ENCODE data around the gene ZFPM1. TPM values are rescaled to one million over a fixed set of nuclear protein-coding genes. Genes with fewer than 3 reads are reported as not detected.

Gene ZFPM1
- total RNA-seq, 2 donors from 2014 or later = 10.9 to 11.4 TPM

DNA sequence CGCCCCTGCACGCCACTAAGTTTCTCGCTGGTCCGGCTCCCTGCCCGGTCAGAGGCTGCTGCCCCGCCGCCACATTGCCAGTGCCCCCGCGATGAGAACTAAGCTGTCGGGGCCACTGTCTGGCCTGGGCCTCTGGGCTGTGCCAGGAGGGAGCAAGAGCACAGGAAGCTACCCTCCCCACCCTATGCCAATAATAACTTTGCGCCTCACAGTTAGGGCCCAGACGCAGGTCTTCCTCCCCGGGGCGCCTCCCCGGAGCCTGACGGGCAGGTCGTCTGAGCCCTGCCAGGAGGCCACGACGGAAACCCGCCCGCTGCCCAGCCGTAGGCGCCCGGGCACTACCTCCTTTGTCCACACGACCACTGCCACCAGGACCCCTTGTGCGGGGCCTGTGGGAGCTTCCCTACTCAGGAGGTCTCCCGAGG, 1.5 kb downstream of the ZFPM1 start:
- H3K27ac ChIP-seq = peak overlapping the region; percentile 62 to 87 (median 69)

DNA sequence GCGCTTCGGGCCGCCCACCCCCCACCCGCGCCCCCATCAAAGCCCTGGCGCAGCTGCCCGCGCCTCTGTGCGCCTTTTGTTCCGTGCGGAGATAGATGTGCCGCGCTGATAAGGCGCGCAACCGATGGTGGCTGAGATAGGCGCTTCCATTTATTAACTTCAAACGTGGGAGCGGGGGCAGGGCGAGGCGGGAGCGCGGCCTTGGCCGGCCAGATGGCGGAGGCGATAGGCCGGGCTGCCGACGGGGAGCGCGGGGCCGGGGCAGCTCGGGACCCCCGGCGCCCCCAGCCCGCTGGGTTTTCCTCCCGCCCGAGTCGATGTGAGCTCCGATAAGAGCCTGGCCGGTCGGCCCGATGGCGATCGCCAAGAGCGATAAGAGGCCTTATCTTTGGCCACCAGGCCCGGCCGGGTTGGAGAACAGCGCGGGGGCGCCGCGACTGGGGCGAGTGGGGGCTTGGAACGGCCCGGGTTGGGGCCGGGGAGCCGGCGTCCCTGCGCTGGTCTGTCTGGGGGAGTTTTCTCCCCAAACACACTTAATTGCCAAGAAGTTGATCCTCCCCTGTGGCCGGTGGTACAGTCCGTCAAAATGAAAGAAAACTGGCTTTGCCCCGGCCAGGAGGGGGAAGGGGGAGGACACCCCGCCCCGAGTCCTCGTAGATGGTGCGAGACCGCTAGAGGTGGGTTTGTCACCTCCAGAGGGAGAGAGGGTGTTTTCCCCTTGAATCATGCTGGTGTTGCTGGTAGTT, 2.7 kb downstream of the ZFPM1 start:
- no peaks in the 10 kb centered on the region for H3K36me3 ChIP-seq (replicated peaks in 1 of 2; ENCODE audit: insufficient read depth in 1 of 2, low read depth in 2 of 2)
- H3K9me3 ChIP-seq = no peaks in the 10 kb centered on the region
- peak overlapping the region; percentile 64 to 65 for H3K4me3 ChIP-seq
- no peaks in the 10 kb centered on the region for H3K27me3 ChIP-seq
- intact Hi-C loops (cut with DNase I) = no loop called here
- H3K27ac ChIP-seq = peak overlapping the region; percentile 67 to 87 (median 72)
- DNase-seq = peak; percentile 59 to 67 (median 64)
- peaks cover 68% of the 10 kb centered on the region for H3K4me1 ChIP-seq
- 0% methylated on average over 2 to 63 of the region's 68 CpGs for WGBS, 2 donors
- TF ChIP-seq, protein P1, sequence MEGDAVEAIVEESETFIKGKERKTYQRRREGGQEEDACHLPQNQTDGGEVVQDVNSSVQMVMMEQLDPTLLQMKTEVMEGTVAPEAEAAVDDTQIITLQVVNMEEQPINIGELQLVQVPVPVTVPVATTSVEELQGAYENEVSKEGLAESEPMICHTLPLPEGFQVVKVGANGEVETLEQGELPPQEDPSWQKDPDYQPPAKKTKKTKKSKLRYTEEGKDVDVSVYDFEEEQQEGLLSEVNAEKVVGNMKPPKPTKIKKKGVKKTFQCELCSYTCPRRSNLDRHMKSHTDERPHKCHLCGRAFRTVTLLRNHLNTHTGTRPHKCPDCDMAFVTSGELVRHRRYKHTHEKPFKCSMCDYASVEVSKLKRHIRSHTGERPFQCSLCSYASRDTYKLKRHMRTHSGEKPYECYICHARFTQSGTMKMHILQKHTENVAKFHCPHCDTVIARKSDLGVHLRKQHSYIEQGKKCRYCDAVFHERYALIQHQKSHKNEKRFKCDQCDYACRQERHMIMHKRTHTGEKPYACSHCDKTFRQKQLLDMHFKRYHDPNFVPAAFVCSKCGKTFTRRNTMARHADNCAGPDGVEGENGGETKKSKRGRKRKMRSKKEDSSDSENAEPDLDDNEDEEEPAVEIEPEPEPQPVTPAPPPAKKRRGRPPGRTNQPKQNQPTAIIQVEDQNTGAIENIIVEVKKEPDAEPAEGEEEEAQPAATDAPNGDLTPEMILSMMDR (IDR thresholded peaks at IDR 0.05) = peak in 1 of 7 experiments; percentile 7
- no peak for TF ChIP-seq POLR2A (IDR thresholded peaks at IDR 0.05)
- ATAC-seq = no peak

More for the DNA sequence above, 1.5 kb downstream of the ZFPM1 start:
- Histone ChIP-seq H3K4me3 (peak overlapping the region; percentile 64 to 65), H3K4me1 (peaks cover 57% of the 10 kb centered on the region), H3K9me3 (no peaks in the 10 kb centered on the region), H3K36me3 (replicated peaks in 1 of 2; ENCODE audit: insufficient read depth in 1 of 2, low read depth in 2 of 2) (no peaks in the 10 kb centered on the region), H3K27me3 (no peaks in the 10 kb centered on the region)
- intact Hi-C loops (cut with DNase I) = no loop called here
- TF ChIP-seq, protein P1 (IDR thresholded peaks at IDR 0.05) = peak in 2 of 7 experiments; percentile 12 to 17
- TF ChIP-seq POLR2A (IDR thresholded peaks at IDR 0.05) = peak; percentile 26 to 31 (median 28)
- WGBS, 2 donors = 3% methylated on average over 27 of the region's 27 CpGs; no CpG with 5 or more reads in 1 of the 2 donors
- ATAC-seq = no peak
- DNase-seq = peak; percentile 50 to 65 (median 58)

DNA sequence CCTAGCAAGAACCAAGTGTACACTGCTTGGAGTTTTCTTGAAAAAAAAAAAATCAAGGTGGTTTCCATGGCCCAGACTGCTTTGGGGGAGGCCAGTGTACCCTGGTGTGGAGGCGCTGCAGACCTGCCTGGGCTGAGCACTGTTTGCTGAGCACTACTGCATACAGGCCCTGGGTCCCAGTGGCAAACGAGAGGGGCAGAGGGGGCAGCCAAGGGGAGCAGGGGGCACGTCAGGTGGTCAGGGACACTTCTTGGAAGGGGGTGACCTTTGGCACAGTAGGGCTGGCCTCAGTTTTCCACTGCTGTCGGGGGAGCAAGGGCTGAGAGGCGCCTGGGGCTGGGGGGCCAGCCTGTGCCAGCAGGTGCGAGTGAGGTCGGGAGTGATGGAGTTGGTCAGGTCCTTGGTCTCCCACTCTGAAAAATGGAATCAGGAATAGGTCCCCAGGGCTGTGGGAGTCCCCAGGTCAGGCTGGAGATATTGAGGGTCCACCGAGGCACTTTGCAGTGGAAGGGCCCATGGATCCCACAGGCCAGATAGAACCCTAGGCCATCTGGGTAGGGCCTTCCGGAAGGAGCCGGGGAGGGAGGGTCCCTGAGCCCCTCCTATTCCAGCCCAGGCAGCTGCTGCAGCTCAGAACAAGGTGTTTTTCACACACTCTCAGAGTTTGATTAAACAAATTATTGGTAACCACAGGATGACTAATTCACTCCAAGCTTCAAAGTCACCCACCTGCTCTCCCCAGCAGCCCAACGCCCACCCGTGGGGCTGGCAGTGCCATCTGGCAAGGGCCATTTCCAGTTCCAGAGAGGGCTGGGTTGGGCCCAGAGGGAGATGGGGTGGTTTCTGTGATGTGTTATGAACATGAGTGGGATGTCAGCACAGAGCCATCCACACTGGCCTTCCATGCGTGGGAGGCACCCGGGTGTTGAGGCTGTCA, 3.5 kb downstream of the ZFPM1 start:
- 43 to 51% methylated on average over 9 to 13 of the region's 14 CpGs for WGBS, 2 donors
- no peak for ATAC-seq
- no peak overlapping the region for H3K4me3 ChIP-seq
- H3K27me3 ChIP-seq = no peaks in the 10 kb centered on the region
- no peaks in the 10 kb centered on the region for H3K9me3 ChIP-seq
- H3K4me1 ChIP-seq = peaks cover 75% of the 10 kb centered on the region
- TF ChIP-seq, protein P1 (IDR thresholded peaks at IDR 0.05) = no peak
- no peak for TF ChIP-seq POLR2A (IDR thresholded peaks at IDR 0.05)
- peak overlapping the region; percentile 67 to 87 (median 72) for H3K27ac ChIP-seq
- peak in 2 of 4 donors; percentile 11 to 62 for DNase-seq
- intact Hi-C loops (cut with DNase I) = no loop called here
- H3K36me3 ChIP-seq (replicated peaks in 1 of 2; ENCODE audit: insufficient read depth in 1 of 2, low read depth in 2 of 2) = no peaks in the 10 kb centered on the region

DNA sequence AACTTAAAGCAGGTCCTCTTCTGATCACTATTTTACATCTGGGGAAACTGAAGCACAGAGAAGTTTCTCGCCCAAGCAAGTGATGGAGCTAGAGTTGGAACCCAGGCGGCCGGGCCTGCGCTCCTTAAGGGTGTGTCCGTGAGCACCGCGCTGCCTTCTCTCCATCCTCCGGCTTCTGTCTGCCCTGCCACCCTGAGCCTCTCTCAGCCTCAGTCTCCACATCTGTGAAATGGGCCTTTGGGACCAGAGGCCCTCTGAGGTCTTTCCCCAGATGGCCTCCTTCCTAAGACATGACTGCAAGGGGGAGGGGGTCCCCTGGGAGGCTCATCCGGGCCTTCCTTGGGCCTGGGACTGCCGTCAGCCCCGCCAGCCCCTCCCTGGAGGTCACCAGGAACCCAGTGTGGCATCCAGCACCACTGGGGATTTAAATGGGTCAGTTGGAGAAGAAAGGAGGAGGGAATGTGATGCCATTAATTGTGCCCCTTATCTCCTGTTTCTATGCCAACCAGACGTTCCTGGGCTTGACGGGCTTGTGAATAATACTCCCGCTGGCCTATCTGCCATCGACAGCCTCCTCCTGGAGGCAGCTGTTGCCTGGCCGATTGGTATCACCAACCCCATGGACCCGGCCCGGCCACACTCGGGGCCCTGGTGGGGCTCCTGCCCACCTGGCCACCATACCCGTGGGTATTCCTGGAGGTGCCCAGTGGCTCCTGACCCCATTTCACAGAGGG, 5.1 kb downstream of the ZFPM1 start:
- TF ChIP-seq POLR2A (IDR thresholded peaks at IDR 0.05) = no peak
- TF ChIP-seq, protein P1 (IDR thresholded peaks at IDR 0.05) = no peak
- WGBS, 2 donors = 55 to 60% methylated on average over 19 to 20 of the region's 20 CpGs
- Histone ChIP-seq H3K27ac (peak overlapping the region in 2 of 4 donors; percentile 37 to 45), H3K4me3 (no peak overlapping the region), H3K36me3 (replicated peaks in 1 of 2; ENCODE audit: insufficient read depth in 1 of 2, low read depth in 2 of 2) (no peaks in the 10 kb centered on the region), H3K27me3 (no peaks in the 10 kb centered on the region), H3K4me1 (peaks cover 83% of the 10 kb centered on the region), H3K9me3 (no peaks in the 10 kb centered on the region)
- ATAC-seq (no peak), DNase-seq (peak in 1 of 4 donors; percentile 10)
- intact Hi-C loops (cut with DNase I) = no loop called here

All from body of pancreas (tissue), 4 donors.